GM06990 (cell line): Measurements from ENCODE around the gene RHOH.

Experiments used
- DNase-seq: peaks from one replicate; pipeline ENCODE4 v3.0.0-alpha.2; 2011; ENCODE audit not compliant: insufficient read length; ENCODE audit errors: extremely low read depth
- H3K27me3 ChIP-seq: replicated peaks from 2 replicates; pipeline ENCODE4 v1.6.0; 2011; ENCODE audit warnings: low read length; ENCODE audit not compliant: control insufficient read depth, insufficient read depth
- H3K36me3 ChIP-seq: 2 replicates; pipeline ENCODE4 v1.5.1; 2011; ENCODE audit warnings: low read length; ENCODE audit not compliant: control insufficient read depth, insufficient read depth
- H3K4me3 ChIP-seq: replicated peaks from 2 replicates; pipeline ENCODE4 v1.5.1; 2011; ENCODE audit warnings: low read depth, mild to moderate bottlenecking, control low read depth, low read length
- CTCF ChIP-seq: IDR thresholded peaks from 2 replicates; pipeline ENCODE4 v1.5.1; 2011; ENCODE audit warnings: low read length, control low read depth, mild to moderate bottlenecking, inconsistent platforms; ENCODE audit not compliant: insufficient read depth, poor library complexity, severe bottlenecking

The RHOH gene

GRCh38 chr4:40211224-40212185 lies 14.7 kb downstream of the RHOH start:
- Histone ChIP-seq H3K36me3 (peaks cover 10% of the 10 kb centered on the region), H3K27me3 (no peaks in the 10 kb centered on the region), H3K4me3 (peak overlapping the region; percentile 55)
- DNase-seq: no peak
- no peak for TF ChIP-seq CTCF

- DNase-seq: no peak
- no peak for TF ChIP-seq CTCF
- Histone ChIP-seq H3K27me3 (no peaks in the 10 kb centered on the region), H3K4me3 (peak overlapping the region; percentile 26), H3K36me3 (peaks cover 15% of the 10 kb centered on the region)
Observed at GRCh38 chr4:40212674-40213527, 16.1 kb downstream of the RHOH start.

- peaks cover 22% of the 10 kb centered on the region for H3K36me3 ChIP-seq
- H3K27me3 ChIP-seq: no peaks in the 10 kb centered on the region
- H3K4me3 ChIP-seq: no peak overlapping the region
- DNase-seq: no peak
- TF ChIP-seq CTCF: no peak
Observed at GRCh38 chr4:40214038-40214437, 17.2 kb downstream of the RHOH start.

- DNase-seq: no peak
- Histone ChIP-seq H3K36me3 (peaks cover 21% of the 10 kb centered on the region), H3K27me3 (no peaks in the 10 kb centered on the region), H3K4me3 (no peak overlapping the region)
- TF ChIP-seq CTCF: no peak
Observed at GRCh38 chr4:40214661-40215418, 18.0 kb downstream of the RHOH start.

GRCh38 chr4:40216622-40217366 lies 20.0 kb downstream of the RHOH start:
- Histone ChIP-seq H3K27me3 (no peaks in the 10 kb centered on the region), H3K4me3 (no peak overlapping the region), H3K36me3 (peaks cover 20% of the 10 kb centered on the region)
- no peak for DNase-seq
- TF ChIP-seq CTCF: no peak
